Glutamatergic neuron (in vitro differentiated cells): Measurements from ENCODE around the gene PLPP4. TPM values are rescaled to one million over a fixed set of nuclear protein-coding genes. Genes with fewer than 3 reads are reported as not detected.

Experiments used
- DNase-seq: peaks from one replicate; pipeline ENCODE4 v3.0.0; 2022
- H3K27ac Mint-ChIP-seq: one replicate; pipeline ENCODE4 v1.8.0; 2020; ENCODE audit warnings: mild to moderate bottlenecking, mixed read lengths, inconsistent platforms; ENCODE audit not compliant: unreplicated experiment
- H3K27me3 Mint-ChIP-seq: one replicate; pipeline ENCODE4 v1.8.0; 2020; ENCODE audit warnings: mild to moderate bottlenecking, moderate library complexity, mixed read lengths, inconsistent platforms; ENCODE audit not compliant: unreplicated experiment
- H3K36me3 Mint-ChIP-seq: one replicate; pipeline ENCODE4 v1.8.0; 2020; ENCODE audit warnings: mild to moderate bottlenecking, mixed read lengths, inconsistent platforms; ENCODE audit not compliant: unreplicated experiment
- H3K4me1 Mint-ChIP-seq: one replicate; pipeline ENCODE4 v1.8.0; 2020; ENCODE audit warnings: mild to moderate bottlenecking, low read depth, mixed read lengths, inconsistent platforms; ENCODE audit not compliant: unreplicated experiment
- H3K4me3 Mint-ChIP-seq: one replicate; pipeline ENCODE4 v1.8.0; 2020; ENCODE audit warnings: mild to moderate bottlenecking, mixed read lengths, inconsistent platforms; ENCODE audit not compliant: unreplicated experiment
- H3K9me3 Mint-ChIP-seq: one replicate; pipeline ENCODE4 v1.8.0; 2020; ENCODE audit warnings: mild to moderate bottlenecking, moderate library complexity, mixed read lengths, inconsistent platforms; ENCODE audit not compliant: unreplicated experiment
- total RNA-seq: library from RNA; stranded (reverse); fragmentation: NEBNext Ultra II Directional; extraction: Animal tissue kit (Norgen Biotek cat#: 25700); gene quantifications from one replicate; pipeline ENCODE4 v1.2.1, GENCODE V29; 2021; ENCODE audit not compliant: unreplicated experiment
- TF ChIP-seq, protein P1 (sequence below): fragments of 200-600 bp; sonication (generic); IDR thresholded peaks from one replicate; pipeline ENCODE4 v1.5.0; 2021; ENCODE audit not compliant: partially characterized antibody, unreplicated experiment

Gene PLPP4
- total RNA-seq, 1 donor from 2014 or later = 2.6 TPM

DNA sequence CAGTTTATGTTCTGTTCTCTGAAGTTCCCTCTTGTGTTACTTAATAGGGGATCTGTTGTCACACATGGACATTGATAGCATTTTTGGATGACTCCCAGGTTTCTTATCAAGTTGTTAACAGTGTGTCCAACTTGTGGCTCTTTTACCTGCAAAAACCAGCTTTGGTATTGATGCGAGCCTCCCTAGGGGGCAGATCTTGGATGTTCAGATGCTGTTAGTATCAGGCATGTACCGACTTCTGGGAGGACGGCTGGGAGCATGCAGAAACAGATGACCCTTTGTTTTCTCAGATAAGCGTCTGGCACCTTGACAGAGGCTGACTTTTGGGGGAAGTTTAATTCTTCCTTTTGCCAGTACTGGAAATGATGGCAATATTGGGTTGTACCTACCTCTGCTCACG lies 2.2 kb downstream of the PLPP4 start:
- Mint-ChIP-seq H3K36me3 (peaks cover 6% of the 10 kb centered on the region), H3K4me3 (no peak overlapping the region), H3K4me1 (peaks cover 13% of the 10 kb centered on the region), H3K27ac (no peak overlapping the region), H3K27me3 (peaks cover 10% of the 10 kb centered on the region), H3K9me3 (peaks cover 5% of the 10 kb centered on the region)
- DNase-seq = no peak
- TF ChIP-seq, protein P1, sequence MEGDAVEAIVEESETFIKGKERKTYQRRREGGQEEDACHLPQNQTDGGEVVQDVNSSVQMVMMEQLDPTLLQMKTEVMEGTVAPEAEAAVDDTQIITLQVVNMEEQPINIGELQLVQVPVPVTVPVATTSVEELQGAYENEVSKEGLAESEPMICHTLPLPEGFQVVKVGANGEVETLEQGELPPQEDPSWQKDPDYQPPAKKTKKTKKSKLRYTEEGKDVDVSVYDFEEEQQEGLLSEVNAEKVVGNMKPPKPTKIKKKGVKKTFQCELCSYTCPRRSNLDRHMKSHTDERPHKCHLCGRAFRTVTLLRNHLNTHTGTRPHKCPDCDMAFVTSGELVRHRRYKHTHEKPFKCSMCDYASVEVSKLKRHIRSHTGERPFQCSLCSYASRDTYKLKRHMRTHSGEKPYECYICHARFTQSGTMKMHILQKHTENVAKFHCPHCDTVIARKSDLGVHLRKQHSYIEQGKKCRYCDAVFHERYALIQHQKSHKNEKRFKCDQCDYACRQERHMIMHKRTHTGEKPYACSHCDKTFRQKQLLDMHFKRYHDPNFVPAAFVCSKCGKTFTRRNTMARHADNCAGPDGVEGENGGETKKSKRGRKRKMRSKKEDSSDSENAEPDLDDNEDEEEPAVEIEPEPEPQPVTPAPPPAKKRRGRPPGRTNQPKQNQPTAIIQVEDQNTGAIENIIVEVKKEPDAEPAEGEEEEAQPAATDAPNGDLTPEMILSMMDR = no peak

DNA sequence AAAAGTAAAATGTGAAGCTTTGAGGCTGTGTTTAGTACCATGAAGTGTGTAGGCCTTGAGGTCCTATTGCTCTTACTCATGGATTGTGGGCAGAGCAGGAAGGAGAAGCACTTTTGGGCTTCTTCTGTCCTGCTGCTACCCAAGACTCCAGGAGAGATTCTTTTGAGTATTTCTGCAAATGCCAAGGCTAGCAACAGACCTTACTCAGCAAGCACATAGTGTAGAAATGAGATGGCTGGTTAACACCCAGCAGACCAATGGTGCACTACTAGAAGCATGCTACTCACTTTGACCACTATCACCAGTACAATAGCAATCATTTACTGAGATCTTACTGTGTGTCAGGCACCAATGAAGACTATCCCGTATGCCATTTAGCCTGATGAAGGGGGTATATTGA lies 3.2 kb downstream of the PLPP4 start:
- H3K9me3 Mint-ChIP-seq = peaks cover 5% of the 10 kb centered on the region
- H3K27me3 Mint-ChIP-seq = peaks cover 8% of the 10 kb centered on the region

DNA sequence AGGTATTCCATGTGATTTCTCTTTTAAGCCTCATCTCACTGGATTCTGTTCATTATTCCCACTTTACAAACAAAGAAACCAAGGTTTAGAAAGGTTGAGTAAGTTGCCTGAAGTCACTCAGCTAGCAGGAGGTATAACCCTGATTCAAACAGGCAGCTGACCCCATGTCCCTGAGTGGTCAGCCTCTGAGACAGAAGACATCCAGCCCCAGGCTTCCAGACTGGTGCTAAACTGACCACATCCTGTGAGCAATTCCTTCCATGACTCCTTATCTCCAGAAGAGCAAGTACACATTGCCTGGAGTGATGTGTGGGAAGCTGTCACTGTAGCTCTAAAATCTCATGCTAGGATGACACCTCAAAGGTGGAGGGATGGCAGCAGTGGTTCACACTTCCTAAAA lies 3.7 kb downstream of the PLPP4 start:
- no peak overlapping the region for H3K4me3 Mint-ChIP-seq
- H3K36me3 Mint-ChIP-seq = peaks cover 6% of the 10 kb centered on the region
- TF ChIP-seq, protein P1 = no peak
- H3K27ac Mint-ChIP-seq = no peak overlapping the region
- H3K4me1 Mint-ChIP-seq = peaks cover 13% of the 10 kb centered on the region
- H3K27me3 Mint-ChIP-seq = peaks cover 8% of the 10 kb centered on the region
- DNase-seq = no peak
- H3K9me3 Mint-ChIP-seq = peaks cover 5% of the 10 kb centered on the region

More for the DNA sequence above, 3.2 kb downstream of the PLPP4 start:
- Mint-ChIP-seq H3K4me1 (peaks cover 13% of the 10 kb centered on the region), H3K27ac (no peak overlapping the region), H3K4me3 (no peak overlapping the region), H3K36me3 (peaks cover 6% of the 10 kb centered on the region)
- TF ChIP-seq, protein P1 = no peak
- no peak for DNase-seq

- Mint-ChIP-seq H3K36me3 (peaks cover 6% of the 10 kb centered on the region), H3K4me3 (no peak overlapping the region), H3K27me3 (peaks cover 5% of the 10 kb centered on the region), H3K4me1 (peaks cover 13% of the 10 kb centered on the region), H3K9me3 (no peaks in the 10 kb centered on the region), H3K27ac (no peak overlapping the region)
- TF ChIP-seq, protein P1 = no peak
- no peak for DNase-seq
Observed at GRCh38 chr10:120462018-120462682, 5.1 kb downstream of the PLPP4 start.

DNA sequence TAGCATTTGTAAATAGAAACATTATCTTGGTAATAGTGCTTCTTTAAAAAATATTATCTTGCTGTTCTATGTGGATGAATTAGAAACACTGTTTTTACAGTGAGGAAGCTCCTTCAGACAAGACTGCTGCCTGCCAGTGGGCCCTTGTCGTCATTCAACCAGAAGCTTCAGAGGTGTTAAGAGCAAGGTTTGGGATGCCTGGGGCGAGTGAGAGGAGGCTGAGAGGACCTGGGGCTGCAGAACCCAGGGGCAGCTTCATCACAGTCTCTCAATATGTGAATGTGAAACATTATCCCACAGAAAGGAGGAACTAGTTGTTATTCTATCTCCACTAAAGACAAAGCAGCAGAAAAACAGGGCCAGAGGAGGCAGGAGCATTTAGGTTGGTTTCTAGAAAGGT lies 8.1 kb downstream of the PLPP4 start:
- no peaks in the 10 kb centered on the region for H3K27me3 Mint-ChIP-seq
- no peak overlapping the region for H3K4me3 Mint-ChIP-seq
- H3K4me1 Mint-ChIP-seq = no peaks in the 10 kb centered on the region
- TF ChIP-seq, protein P1 = no peak
- no peak overlapping the region for H3K27ac Mint-ChIP-seq
- H3K36me3 Mint-ChIP-seq = peaks cover 6% of the 10 kb centered on the region
- no peaks in the 10 kb centered on the region for H3K9me3 Mint-ChIP-seq
- DNase-seq = no peak
